GM21381 (cell line): ENCODE data around the gene PHLPP2.
"Not testable (repeated sequence)": the region's sequence is repeated elsewhere in the genome, so short reads cannot be mapped to it uniquely, and the experiment has no call there.

Source experiments
- ATAC-seq: cut with Tn5 transposase; IDR thresholded peaks from one replicate; pipeline ENCODE4 v1.9.1; 2021; ENCODE audit warnings: mild to moderate bottlenecking, moderate library complexity; ENCODE audit not compliant: unreplicated experiment

Gene PHLPP2

GRCh38 chr16:71721066-71721740, 3.3 kb downstream of the PHLPP2 start:
- no peak for ATAC-seq

GRCh38 chr16:71712501-71712900, 12.0 kb downstream of the PHLPP2 start:
- no peak for ATAC-seq

GRCh38 chr16:71711789-71712188, 12.7 kb downstream of the PHLPP2 start:
- ATAC-seq, result peak; percentile 49

- no peak for ATAC-seq
Measured at GRCh38 chr16:71709229-71709781, 15.2 kb downstream of the PHLPP2 start.

- ATAC-seq, result no peak
Measured at GRCh38 chr16:71708696-71709095, 15.8 kb downstream of the PHLPP2 start.

GRCh38 chr16:71707199-71707598, 17.3 kb downstream of the PHLPP2 start:
- ATAC-seq, result no peak

- ATAC-seq, result no peak
Measured at GRCh38 chr16:71706046-71706445, 18.5 kb downstream of the PHLPP2 start.

GRCh38 chr16:71703333-71703732, 21.2 kb downstream of the PHLPP2 start:
- ATAC-seq, result no peak

GRCh38 chr16:71700831-71701230, 23.7 kb downstream of the PHLPP2 start:
- ATAC-seq, result no peak

- ATAC-seq, result no peak
Measured at GRCh38 chr16:71698491-71698890, 26.0 kb downstream of the PHLPP2 start.

GRCh38 chr16:71693164-71693563, 31.3 kb downstream of the PHLPP2 start:
- no peak for ATAC-seq

GRCh38 chr16:71689901-71690300, 34.6 kb downstream of the PHLPP2 start:
- ATAC-seq, result no peak

- no peak for ATAC-seq
Measured at GRCh38 chr16:71687861-71688260, 36.6 kb downstream of the PHLPP2 start.

GRCh38 chr16:71684280-71684679, 40.2 kb downstream of the PHLPP2 start:
- not testable (repeated sequence) for ATAC-seq

GRCh38 chr16:71681360-71681759, 43.1 kb downstream of the PHLPP2 start:
- no peak for ATAC-seq

- no peak for ATAC-seq
Measured at GRCh38 chr16:71676236-71676635, 48.3 kb downstream of the PHLPP2 start.

GRCh38 chr16:71675380-71675779, 49.1 kb downstream of the PHLPP2 start:
- no peak for ATAC-seq

GRCh38 chr16:71674229-71674628, 50.3 kb downstream of the PHLPP2 start:
- ATAC-seq, result no peak

- ATAC-seq, result no peak
Measured at GRCh38 chr16:71673582-71673973, 50.9 kb downstream of the PHLPP2 start.

GRCh38 chr16:71672803-71673581, 51.5 kb downstream of the PHLPP2 start:
- no peak for ATAC-seq

- ATAC-seq, result no peak
Measured at GRCh38 chr16:71672125-71672524, 52.4 kb downstream of the PHLPP2 start.

GRCh38 chr16:71671165-71671564, 53.3 kb downstream of the PHLPP2 start:
- ATAC-seq, result no peak
